GM18508 (cell line): Measurements from ENCODE around the gene RAPGEF4.

Source experiments
- ATAC-seq: cut with Tn5 transposase; IDR thresholded peaks from one replicate; pipeline ENCODE4 v1.9.1; 2021; ENCODE audit warnings: moderate number of reproducible peaks; ENCODE audit not compliant: insufficient read depth, unreplicated experiment

RAPGEF4 gene

DNA sequence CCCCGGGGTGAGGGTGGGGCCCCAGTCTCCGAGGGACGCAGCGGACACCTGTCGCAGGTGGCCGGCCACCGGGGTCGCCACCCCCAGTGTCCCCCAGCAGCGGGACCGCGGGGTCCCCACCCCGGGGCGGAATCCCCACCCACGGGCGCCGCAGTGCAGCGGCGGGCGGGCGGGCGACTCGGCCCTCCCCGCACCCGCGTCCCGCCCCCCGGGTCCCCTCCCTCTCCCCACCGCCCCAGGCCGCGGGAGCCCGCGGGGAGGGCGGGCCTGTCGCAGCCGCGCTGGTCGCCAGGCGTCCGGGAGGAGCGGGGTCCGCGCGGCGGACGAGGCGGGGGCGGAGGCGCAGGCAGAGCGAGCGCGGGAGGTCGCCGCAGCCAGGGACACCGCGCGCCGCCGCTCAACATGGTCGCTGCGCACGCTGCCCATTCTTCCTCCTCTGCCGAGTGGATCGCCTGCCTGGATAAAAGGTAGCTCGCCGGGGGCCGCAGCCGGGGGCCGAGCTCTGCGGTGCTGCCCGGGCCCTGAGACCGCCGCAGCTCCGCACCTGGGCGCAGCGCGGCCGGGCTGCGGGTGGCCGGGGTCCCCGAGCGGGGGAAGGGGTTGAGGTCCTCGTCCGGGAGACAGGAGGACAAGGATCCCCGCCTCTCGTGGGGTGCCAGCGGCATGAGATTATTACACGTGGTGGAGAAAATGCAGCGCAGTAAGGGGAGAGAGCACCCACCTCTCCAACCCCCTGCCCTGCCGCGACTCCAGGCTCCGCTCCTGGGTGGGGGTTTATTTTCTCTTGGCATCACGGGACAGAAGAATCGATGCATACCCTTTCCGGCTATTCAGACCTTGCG lies at the start of gene RAPGEF4:
Gene RAPGEF4, plus strand, starts transcription at position 264 of the 842 bp plus-strand sequence. Its CDS starts 139 bp downstream, at position 403.
- ATAC-seq, result no peak

GRCh38 chr2:172693037-172693436 lies 42.6 kb upstream of the RAPGEF4 start:
- ATAC-seq, result no peak

DNA sequence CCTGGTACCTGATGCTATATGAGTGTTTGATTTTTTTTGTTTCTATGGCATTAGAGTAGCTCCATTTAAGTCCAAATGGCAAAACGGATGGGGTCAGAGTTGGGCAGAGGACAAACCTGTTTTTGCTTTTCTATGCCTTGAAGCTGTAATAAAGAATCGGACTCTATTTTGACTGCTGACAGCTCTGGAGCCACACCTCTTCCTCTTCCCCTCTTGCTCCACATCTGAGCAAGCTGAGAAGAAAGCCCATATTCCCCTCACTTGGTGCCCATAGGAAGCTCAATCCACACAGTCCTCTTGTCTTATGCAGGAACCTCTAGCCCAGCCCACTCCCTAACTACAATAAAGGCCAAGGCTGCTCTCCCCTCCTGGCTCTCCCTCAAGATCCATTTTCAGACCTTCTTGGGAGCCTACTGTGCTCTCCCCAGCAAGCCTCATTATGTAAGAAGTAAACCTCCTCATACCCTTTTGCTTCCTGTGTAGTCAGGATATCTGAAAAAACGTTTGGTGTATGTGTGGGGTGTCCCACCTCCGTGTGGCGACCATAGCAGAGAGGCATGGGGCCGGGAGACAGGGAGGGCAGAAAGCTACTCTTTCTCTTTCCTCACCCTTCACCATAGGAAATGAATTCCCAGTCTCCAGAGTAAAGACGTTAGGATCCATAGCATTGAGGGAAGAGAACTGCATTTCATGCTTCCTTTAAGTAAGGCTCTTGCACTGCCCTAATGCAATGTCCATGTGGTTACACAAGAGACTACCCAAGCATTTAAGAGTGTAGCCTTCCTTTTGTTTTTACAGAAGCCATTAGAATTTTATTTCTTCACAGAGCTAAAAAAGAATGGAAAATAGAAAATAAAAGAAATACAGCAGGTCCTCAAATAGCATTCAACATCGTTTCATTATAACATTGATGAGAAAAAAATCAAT lies 41.9 kb upstream of the RAPGEF4 start:
- no peak for ATAC-seq

GRCh38 chr2:172697296-172697695 lies 38.3 kb upstream of the RAPGEF4 start:
- ATAC-seq, result no peak

DNA sequence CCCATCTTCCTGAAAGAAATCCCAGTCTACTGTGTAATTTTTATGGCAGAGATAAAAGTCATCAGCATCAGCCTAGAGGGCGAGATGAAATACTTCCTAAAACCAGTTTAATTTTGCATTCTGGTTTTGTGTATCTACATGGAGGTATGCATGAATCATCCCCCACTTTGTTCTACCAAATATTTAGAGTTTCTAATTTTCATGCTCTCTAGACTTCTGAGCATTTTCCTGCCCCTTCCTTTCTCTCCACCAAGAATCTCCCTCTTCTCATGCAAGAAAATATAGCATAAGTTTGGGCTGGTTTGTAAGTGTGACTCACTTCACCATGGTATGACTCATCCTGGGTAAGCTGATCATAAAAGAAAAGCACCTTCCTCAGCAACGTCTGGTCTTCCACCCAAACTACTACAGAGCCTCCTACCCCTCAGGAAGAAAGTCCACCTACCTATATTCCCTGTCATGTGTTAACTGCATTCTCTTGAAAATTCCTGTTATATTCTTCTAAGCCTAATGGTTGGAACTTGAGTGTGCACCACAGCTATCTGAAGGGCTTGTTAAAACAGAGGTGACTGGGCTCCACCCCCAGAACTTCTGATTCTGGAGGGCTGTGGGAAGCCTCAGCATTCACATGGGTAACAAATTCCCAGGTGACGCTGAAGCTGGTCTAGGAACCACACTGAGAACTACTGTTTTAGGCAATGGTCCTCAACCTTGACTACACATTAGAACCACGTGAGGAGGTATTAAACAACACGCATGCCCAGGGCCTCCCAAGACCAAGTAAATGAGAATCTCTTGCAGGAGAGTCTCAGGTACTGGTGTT lies 37.4 kb upstream of the RAPGEF4 start:
- ATAC-seq, result peak; percentile 53

DNA sequence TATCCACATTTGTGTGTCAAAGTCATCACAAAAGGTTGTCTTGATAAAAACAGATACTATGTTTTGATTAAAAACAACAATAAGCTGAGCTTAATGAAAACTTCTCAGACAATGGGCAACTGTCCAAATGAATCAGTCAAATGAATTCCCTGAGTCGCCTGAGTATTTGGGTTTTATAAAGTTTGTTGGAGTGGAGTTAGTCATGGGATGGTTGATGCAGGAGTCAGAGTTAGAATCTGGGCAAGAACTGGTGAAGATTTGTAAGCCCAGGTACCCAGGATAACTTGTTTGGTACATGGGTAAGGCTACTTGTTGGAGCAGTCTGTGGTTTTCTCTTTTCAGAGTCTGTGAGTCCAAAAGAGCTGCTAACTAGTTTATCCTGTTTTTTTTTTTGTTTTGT lies 34.4 kb upstream of the RAPGEF4 start:
- ATAC-seq, result no peak

- ATAC-seq, result no peak
Observed at GRCh38 chr2:172702451-172702850, 33.2 kb upstream of the RAPGEF4 start.

- no peak for ATAC-seq
Observed at GRCh38 chr2:172704072-172704936, 31.3 kb upstream of the RAPGEF4 start.

GRCh38 chr2:172705352-172705751 lies 30.3 kb upstream of the RAPGEF4 start:
- ATAC-seq, result no peak

GRCh38 chr2:172708247-172708646 lies 27.4 kb upstream of the RAPGEF4 start:
- ATAC-seq, result no peak

GRCh38 chr2:172709566-172710291 lies 25.9 kb upstream of the RAPGEF4 start:
- no peak for ATAC-seq

- ATAC-seq, result no peak
Observed at GRCh38 chr2:172710584-172711047, 25.0 kb upstream of the RAPGEF4 start.

DNA sequence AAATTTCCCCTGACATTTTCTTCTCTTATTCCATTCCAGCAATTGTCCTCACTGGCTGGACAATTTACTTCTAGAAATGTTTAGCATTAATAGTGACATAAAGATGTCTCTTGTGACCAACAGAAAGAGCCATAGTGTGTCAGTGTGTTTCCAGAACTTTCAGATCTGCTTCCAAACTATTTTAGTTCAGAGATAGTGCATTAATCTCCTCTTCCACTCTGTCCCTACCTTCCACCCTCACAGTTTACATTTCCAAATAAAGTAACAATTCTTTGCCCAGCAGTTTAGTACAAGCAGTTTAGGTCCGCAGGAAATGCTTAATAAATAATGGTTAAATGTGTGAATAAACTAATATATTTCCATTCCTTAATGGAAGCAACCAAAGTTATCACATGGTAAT lies 24.5 kb upstream of the RAPGEF4 start:
- ATAC-seq, result no peak

GRCh38 chr2:172712251-172712650 lies 23.4 kb upstream of the RAPGEF4 start:
- no peak for ATAC-seq

GRCh38 chr2:172713365-172713875 lies 22.2 kb upstream of the RAPGEF4 start:
- ATAC-seq, result no peak

GRCh38 chr2:172722481-172722880 lies 13.2 kb upstream of the RAPGEF4 start:
- no peak for ATAC-seq

DNA sequence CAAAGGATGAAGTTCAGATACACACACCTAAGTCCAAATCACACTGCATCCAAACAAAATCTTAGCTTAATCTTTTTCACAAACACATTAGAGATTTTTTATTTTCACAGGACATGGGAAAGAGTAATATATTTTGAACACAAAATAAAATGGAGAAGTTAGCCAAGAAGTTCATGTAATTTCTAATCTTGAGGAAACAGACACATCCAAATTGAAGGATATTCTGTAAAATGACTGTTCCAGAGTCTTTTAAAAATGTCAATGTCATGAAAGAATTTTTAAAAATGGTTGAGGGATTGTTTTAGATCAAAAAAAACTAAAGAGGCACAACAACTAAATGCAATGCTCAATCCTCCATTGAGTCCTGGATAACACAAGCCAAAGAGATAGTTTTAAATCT lies 12.4 kb upstream of the RAPGEF4 start:
- ATAC-seq, result no peak

DNA sequence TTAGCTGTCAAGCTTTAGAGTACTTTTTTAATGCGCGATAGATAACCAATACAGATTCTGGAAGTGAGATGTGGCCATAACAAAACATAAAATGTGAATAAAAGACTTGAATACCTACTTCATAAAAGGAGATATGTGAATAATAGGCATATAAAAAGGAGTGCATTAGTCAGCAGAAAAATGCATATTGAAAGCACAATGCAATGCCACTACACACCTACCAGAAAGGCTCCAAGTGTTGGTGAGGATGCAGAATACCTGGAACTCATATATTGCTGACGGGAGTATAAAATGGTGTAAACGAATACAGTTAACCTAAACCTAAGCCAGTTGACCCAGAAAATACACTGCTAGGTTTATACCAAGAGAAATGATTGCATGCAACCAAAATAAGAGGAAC lies 10.9 kb upstream of the RAPGEF4 start:
- no peak for ATAC-seq
